Activated CD8-positive, alpha-beta memory T cell treated with anti-CD3 and anti-CD28 coated beads for 36 hours (primary cell): ENCODE measurements around the gene ITPR1. TPM values are rescaled to one million over a fixed set of nuclear protein-coding genes. Genes with fewer than 3 reads are reported as not detected.

ENCODE experiments used
- CTCF ChIA-PET: fragments of 350-600 bp; sonication (Branson Sonifier 250); formaldehyde crosslinking; loops from one replicate; lab custom pipeline; 2021; ENCODE audit warnings: antibody characterized with exemption; lab: Charles Lee
- POLR2A ChIA-PET: fragments of 350-600 bp; sonication (Branson Sonifier 250); formaldehyde crosslinking; loops from one replicate; lab custom pipeline; 2021; ENCODE audit warnings: antibody characterized with exemption; lab: Charles Lee
- total RNA-seq, 2 experiments: library from RNA; stranded (reverse); gene quantifications; one replicate each; pipeline ENCODE4 v1.2.3, GENCODE V29; 2021

ITPR1 gene
- total RNA-seq, 2 experiments from 2014 or later: 83.2 to 85.1 TPM

DNA sequence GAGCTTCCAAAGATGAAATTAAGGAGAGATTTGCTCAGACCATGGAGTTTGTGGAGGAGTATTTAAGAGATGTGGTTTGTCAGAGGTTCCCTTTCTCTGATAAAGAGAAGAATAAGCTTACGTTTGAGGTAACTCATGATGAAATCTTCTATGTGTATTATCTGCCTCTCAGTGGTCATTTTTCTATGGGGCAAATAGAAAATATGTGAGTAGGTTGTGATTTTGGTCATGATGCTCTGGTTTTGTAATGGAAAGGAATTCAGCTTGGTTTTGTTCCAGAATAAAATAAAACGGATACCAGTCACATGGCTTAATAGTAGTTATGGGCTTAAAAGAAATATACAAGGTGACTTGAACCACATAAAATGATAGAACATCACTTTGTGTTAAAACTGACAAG is 181.1 kb downstream of the ITPR1 start:
- CTCF ChIA-PET: interaction anchor here (0.6 to 1.4 kb wide), 2 partner anchors 9 to 167 kb away, joined by 3 read pairs; no protein-coding TSS in a partner anchor
- POLR2A ChIA-PET: no interaction called here

DNA sequence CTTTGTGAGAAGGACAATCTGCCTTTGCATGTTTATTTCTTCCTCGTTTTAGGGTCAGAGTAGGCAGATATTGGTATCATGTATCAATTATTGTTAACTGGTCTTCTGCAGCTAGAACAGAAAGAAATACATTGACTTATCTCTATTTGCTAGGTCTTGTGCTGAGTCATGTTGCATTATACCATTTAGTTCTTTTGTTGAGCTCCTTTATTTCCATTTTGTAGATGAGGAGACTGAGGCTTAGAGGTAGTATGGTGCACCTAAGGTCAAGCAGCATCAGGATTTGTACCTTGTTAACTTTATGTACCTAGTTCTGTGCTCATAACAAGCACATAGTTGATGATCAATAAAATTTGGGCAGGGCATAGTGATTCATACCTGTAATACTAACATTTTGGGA is 182.6 kb downstream of the ITPR1 start:
- ChIA-PET CTCF (no interaction called here), POLR2A (no interaction called here)

DNA sequence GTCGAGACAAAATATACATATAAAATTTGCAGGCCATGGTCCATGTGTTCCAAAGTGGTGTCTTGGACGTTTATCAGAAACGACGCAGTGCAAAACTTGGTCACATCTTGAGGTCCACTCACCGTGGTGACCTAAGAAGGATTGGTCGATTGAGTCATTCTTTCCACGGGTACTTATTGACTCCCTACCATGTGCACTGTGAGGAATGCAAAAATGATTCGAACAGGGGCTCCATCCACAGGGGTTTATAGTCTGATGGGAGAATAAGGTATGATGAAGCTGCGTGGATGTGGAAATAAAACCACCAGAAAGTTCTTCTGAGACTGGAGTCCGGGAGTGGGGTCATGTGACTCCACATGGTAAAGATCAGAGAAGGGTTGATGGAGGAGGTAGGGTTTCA is 185.2 kb downstream of the ITPR1 start:
- POLR2A ChIA-PET: no interaction called here
- CTCF ChIA-PET: no interaction called here

DNA sequence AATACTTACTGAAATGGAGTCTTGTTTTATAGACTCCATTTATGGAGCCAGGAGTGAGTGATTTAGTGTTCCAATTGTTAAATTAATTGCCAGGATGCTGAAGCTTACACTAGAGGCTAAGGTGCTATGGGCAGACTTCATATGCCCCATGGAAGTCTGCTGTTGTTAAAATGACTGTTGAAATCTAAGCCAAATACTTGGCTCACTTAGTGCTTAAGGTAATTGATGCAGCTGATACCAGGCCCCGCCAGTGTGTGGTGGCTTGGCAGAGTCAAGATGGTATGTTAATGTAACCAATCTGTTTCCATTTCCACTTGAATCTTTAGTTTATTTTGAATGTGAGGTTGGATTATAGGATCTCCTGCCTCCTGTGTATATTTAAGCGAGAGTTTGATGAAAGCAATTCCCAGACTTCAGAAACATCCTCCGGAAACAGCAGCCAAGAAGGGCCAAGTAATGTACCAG is 187.1 kb downstream of the ITPR1 start:
- ChIA-PET CTCF (no interaction called here), POLR2A (no interaction called here)

DNA sequence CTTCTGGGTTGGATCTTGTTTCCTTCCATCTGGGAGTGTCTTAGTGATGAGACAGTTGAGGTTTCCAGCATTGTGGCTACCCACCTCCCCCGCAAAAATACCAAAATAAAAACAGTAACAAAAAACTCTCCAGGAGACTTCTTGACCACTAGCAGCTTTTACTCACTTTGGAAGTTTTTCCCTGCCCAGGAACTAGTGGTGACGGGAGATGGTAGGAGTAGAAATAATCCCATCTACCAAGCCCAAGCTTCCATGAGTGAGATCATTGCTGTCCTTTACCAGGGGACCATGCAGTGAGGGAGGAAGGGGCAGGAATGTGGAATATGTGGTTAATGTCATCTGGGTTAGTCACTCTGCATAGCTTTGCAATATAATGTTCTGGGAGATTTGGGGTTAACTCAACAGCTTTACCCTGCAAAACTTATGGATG is 187.7 kb downstream of the ITPR1 start:
- ChIA-PET CTCF (no interaction called here), POLR2A (no interaction called here)

DNA sequence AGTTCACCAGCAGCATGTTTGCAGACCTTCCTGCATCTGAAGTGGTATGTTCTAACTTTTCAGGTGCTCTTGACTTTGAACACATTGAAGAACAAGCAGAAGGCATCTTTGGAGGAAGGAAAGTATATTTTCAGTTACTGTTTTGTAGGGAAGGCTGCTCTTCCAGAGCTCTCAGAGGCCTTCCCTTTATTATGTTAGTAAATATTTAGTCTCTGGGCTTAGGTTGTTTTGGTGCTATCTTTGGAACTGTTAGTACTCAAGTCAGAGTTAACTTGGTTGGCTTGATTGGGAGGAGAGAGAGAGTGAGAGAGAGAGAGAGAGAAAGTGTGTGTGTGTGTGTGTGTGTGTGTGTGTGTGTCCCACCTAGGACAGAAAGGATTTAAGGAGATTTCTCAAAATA is 188.2 kb downstream of the ITPR1 start:
- CTCF ChIA-PET: no interaction called here
- POLR2A ChIA-PET: no interaction called here

DNA sequence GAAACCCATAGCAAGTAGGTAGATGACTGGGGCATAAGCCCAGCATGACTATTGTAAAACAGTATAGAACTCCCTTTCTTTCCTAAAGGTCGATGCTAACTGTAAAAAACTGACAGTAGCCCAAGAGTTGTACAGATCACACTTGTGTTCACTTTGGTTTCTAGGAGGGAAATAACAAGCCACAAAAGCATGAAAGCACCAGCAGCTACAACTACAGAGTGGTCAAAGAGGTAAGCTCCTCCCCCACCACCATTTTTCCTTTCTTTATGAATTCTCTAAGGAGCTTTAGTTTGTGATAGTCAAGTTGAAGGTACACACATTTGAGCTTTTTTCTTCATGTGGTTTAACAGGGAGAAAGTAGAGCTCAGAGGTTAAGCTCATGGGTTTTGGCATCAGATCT is 191.0 kb downstream of the ITPR1 start:
- ChIA-PET CTCF (interaction anchor here (0.8 kb wide), 1 partner anchor 10 kb away, joined by 3 read pairs; no protein-coding TSS in a partner anchor), POLR2A (no interaction called here)

DNA sequence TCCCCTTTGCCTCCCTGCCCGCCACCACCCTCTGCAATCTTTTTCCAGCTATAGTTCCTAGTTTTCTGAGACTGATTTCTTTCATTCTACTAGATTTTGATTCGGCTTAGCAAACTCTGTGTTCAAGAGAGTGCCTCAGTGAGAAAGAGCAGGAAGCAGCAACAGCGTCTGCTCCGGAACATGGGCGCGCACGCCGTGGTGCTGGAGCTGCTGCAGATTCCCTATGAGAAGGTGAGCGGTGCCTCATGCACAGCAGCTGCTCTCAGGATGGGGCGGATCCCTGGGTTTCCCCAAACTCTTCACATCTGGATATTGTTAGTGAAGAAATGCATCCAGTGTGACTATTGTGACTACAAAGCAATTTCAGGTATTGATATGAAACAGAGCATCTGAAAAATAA is 191.8 kb downstream of the ITPR1 start:
- CTCF ChIA-PET: no interaction called here
- POLR2A ChIA-PET: no interaction called here

DNA sequence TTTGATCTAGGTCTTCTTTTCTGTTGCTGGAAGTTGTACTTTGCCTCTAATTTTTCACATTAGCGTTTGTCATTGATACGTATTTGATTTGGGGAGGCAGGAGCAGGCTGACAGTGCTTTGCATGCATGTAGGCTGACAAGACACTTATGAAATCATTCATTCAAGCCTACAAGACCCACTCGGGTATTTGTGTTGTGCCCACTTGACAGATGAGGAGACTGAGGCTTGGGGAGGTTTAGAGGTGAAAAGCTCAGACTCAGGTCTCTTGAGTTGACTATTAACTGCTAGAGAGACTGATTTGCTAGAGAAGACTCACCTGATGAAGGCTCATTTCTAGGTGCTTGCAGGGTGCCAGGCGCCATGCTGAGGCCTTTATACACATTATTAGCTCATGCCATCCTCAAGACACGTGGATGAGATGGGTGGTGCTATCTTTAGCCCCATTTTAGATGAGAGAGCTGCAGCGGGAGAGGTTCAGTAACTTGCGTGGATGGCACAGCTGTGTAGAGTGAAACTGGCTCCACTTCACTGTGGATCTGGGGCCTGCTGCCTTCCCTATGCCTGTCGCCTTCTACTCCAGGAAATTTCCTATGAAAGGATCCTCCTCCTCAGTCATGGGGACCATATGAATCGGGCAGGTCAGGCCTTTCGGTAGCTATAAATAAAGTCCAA is 192.7 kb downstream of the ITPR1 start:
- POLR2A ChIA-PET: no interaction called here
- CTCF ChIA-PET: interaction anchor here (0.8 kb wide), 1 partner anchor 41 kb away, joined by 3 read pairs; no protein-coding TSS in a partner anchor

DNA sequence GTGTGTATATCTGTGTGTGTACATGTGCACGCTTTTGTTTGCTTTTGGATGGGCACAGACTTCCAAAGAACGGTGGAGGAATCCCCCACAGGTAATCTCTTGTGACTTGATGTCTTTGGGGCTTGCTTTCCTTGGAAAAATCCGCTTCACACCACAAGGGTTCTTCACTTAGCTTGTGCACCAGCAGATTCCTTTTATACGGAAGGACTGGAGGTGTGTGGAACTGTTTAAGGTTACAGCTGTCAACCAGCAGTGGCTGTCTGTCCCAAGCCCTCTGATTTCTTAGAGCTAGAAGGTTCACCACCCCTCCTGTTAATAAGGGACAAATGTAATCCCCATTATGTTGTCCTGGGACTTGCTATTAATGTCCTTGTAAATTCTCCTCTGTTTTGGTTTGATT is 193.5 kb downstream of the ITPR1 start:
- ChIA-PET POLR2A (no interaction called here), CTCF (interaction anchor here (0.8 kb wide), 1 partner anchor 41 kb away, joined by 3 read pairs; no protein-coding TSS in a partner anchor)

DNA sequence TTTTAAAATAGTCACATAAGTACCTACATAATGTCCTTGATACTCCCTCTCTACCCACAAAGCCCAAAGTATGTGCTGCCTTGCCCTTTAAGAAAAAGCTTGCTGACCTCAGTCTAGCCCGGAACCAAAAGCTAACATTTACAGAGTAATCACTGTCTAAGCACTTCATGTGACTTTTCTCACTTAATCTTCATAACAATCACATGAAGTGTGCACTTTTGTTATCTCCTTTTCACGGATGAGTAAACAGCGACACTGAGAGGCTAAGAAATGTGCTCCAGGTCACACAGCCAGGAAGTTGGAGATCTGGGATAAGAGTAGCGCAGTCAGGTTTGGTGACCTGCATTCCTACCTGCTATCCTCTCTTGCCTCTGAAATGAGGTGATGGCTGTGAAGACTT is 194.0 kb downstream of the ITPR1 start:
- CTCF ChIA-PET: no interaction called here
- POLR2A ChIA-PET: no interaction called here

DNA sequence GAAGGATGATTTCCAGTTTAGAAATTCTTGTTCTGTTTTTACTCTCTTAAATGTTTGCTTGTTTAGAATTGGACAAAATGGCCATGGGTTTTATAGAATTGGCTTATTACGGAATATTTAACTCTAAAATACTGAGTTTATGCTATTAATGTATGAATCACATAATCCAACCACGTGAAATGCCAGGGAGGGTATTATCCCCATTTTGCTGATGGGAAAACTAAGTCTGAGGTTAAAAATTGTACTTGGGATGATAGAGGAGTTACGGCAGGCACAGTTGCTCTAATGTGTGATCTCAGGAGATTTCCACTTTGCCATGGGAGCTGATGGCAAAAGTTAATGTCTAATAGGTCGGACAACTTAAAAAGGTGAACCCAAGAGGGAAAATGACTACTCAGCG is 194.4 kb downstream of the ITPR1 start:
- ChIA-PET POLR2A (no interaction called here), CTCF (no interaction called here)

DNA sequence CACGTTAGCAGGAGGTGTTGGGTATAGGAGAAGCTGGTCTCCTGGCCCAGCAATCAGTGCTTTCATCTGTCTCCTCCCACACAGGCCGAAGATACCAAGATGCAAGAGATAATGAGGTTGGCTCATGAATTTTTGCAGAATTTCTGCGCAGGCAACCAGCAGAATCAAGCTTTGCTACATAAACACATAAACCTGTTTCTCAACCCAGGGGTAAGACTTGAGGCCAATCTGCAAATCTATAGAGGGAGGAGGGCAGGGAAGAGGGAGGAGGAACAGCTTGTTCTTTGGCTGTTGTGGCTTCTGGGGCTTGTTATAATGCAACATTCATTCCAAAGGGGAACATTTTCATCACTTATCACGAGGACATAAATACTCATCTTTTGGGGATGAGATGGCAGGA is 195.3 kb downstream of the ITPR1 start:
- CTCF ChIA-PET: no interaction called here
- POLR2A ChIA-PET: no interaction called here

DNA sequence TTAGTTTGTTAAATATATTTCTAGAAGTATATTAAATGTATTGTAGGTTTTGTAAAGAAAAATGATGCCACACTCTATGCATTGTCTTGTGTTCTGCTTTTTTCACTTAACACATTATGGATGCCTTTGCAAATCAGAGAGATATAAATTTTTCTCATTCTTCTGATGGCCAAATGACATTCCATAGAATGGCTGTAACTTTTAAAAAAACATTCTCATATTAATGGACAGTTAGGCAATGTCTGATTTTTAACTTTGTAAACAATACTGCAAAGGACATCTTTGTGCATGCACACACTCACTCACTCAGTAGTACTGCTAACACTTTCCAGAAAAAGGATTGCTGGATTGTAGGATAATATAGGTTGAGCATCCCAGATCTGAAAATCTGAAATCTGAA is 195.9 kb downstream of the ITPR1 start:
- ChIA-PET POLR2A (no interaction called here), CTCF (no interaction called here)

DNA sequence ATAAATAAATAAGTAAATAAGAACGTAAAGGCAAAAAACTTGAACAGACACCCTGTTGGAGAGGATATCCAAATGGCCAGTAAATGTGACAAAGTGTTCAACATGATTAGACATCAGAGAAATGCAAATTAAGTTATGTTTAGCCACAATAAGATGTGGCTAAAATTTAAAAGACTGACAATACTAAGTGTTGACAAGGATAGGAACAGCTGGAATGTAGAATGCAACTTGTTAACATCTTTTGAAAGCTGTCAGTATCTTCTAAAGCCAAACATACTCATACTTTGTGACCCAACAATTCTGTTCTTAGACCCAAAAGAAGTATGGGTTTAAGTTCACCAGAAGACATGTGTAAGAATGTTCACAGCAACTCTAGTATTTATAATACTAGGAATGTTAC is 197.1 kb downstream of the ITPR1 start:
- CTCF ChIA-PET: no interaction called here
- POLR2A ChIA-PET: no interaction called here

DNA sequence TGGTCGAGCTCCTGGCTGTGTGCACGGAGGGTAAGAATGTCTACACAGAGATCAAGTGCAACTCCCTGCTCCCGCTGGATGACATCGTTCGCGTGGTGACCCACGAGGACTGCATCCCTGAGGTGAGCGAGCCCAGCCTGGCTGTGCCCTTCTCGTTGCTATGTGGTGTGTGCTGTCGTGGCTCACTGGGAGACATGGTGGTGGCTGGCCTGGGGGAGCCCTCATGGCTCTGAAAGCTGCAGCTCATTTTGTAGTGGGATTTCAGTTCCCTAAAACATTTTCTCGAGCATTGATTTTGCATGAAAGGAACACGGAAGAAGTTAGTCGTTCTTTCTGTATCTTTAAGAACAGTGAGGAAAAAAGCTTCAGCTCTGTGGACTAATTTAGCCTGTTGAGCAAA is 200.5 kb downstream of the ITPR1 start:
- ChIA-PET POLR2A (no interaction called here), CTCF (interaction anchor here (0.6 kb wide), 1 partner anchor 152 kb away, joined by 4 read pairs; no protein-coding TSS in a partner anchor)

DNA sequence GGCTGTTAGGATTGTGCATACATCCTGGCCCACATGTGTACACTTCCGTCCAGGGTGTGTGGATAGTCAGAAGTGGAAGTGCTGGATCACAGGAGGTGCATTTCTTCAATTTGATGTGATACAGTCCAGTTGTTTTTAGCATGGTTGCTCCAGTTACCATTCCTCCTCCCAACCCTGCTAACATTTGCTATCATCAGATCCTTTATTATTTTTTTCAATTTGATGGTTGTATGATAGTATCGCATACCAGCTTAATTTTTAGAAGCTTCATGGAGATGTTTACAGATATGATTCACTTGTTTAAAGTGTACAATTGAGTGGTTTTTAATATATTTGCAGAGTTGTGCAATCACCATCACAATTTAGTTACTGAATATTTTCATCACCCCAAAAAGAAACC is 202.7 kb downstream of the ITPR1 start:
- POLR2A ChIA-PET: no interaction called here
- CTCF ChIA-PET: interaction anchor here (0.6 kb wide), 1 partner anchor 429 kb away, joined by 4 read pairs; no protein-coding TSS in a partner anchor

DNA sequence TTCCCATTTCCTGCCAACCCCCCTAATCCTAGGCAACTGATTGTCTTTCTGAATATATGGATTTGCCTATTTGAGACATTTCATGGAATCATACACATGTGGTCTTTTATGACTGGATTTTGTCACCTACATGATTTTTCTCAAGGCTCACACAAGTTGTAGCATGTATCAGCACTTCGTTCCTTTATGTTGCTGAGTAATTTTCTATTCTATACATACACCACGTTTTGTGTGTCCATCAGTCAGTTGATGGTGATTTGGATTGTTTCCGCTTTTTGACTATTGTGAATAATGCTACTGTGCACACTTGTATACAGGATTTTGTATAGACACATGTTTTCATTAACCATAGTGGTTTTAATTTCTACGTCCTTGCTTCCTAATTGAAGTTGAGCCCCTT is 203.1 kb downstream of the ITPR1 start:
- POLR2A ChIA-PET: no interaction called here
- CTCF ChIA-PET: no interaction called here

DNA sequence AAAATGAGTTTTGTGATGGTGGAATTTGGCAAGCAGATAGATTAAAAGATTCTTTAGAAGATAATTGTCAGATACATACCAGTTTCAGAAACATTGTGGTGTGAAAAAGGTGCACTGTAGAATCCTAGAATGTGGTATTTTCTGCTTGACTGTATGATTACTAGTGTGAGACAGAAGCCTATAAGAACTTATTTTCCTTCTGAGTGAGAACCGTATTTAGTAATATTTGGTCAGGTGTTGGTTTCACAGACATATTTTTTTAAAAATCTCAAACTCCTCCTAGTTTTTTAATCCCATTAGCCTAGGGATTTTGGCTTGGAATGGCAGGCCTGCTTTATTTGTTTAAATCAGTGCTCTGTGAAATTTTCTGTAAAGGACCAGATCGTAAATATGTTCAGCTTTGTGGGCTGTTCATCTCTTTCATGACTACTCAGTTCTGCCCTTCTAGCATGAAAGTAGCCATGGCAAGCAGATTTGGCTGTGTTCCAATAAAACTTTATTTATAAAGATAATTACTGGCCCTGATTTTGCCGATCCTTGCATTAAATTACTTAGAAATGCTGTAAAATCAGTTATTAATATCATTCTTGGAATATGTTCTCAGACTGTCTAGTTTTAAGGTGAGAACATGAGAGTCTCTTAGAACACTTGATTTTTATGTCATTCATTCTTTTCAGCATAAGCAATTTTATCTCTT is 205.1 kb downstream of the ITPR1 start:
- ChIA-PET POLR2A (no interaction called here), CTCF (no interaction called here)

DNA sequence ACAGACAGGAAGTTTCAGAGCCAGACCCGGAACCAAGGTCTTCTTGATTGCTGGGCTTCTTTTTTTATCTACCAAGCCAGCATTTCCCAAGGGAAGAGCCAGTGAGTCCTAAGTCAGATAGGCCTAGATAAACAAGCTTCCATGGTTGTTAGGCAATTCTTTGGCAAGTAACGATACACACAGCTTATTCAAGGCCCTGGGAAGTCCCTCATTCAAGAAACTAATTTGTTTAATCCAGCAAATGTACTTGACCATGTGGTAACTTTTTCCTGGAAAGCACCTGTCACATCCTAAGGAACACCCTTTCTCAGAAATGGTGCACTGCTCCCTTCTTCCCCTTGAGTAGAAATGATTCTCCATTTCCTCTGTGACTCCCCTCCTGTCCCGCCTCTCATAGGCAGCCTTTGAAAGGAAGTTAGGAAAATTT is 209.9 kb downstream of the ITPR1 start:
- POLR2A ChIA-PET: no interaction called here
- CTCF ChIA-PET: no interaction called here

DNA sequence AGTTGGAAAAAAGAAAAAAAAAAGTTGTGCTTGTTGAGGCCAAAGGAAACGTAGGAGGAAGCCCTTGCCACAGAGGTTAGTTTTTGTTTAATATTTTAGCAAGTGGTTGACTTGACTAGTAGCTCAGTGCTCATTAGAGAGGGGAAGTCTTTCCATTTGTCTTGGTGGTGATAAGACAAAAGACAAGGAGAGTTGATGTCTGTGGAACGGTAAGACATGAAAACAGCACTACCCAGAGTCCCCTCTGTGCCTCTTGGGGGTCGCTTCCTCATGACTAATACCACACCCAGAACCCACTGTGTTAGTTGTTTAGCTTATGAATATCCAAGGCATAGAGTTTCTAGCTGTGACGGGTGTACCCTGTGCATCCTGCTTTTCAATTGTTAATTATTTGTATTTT is 211.4 kb downstream of the ITPR1 start:
- ChIA-PET POLR2A (no interaction called here), CTCF (no interaction called here)
